ENCODE results near the gene SPATA20.
A peak's percentile ranks its signal among the peaks of the same experiment; 100 is the strongest.

DNA sequence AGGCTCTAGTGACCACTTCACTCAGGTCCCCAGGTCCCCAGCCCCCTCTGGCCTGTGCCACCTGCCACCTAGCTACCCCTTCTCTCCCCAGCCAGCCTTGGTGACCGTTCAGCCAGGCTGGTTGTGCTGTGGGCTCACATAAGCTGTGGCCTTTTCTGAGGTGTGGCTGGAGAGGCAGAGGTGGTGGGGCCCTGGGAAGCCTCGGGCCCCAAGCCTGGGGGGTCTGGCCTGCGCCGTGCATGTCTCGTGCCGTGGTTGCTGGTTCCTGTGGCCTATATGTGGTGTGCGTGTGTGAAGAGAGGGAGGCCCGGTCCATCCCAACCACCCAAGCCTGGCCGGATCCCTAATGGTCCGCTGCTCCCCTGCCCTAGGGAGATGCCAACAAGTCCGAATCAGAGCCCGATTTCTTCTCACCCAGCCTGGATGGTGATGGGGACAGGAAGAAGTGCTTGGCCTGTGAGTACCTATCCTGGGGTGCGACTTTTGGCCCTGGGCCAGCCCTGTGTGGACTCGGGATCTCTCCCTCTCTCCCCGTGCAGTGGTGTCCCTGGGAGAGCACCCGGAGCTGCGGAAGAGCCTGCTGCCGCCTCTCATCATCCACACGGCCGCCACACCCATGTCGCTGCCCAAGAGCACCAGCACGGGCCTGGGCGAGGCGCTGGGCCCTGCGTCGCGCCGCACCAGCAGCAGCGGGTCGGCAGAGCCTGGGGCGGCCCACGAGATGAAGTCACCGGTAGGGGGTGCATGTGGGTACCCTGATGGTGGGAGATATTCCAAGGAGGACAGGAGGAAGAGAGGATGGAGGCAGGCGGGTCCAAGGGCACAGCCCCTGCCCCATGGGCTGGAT, 49.4 kb downstream of the SPATA20 start:
- TF ChIP-seq, protein P1, sequence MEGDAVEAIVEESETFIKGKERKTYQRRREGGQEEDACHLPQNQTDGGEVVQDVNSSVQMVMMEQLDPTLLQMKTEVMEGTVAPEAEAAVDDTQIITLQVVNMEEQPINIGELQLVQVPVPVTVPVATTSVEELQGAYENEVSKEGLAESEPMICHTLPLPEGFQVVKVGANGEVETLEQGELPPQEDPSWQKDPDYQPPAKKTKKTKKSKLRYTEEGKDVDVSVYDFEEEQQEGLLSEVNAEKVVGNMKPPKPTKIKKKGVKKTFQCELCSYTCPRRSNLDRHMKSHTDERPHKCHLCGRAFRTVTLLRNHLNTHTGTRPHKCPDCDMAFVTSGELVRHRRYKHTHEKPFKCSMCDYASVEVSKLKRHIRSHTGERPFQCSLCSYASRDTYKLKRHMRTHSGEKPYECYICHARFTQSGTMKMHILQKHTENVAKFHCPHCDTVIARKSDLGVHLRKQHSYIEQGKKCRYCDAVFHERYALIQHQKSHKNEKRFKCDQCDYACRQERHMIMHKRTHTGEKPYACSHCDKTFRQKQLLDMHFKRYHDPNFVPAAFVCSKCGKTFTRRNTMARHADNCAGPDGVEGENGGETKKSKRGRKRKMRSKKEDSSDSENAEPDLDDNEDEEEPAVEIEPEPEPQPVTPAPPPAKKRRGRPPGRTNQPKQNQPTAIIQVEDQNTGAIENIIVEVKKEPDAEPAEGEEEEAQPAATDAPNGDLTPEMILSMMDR (IDR thresholded peaks at IDR 0.05): peak in 1 of 6 experiments; percentile 21
- TF ChIP-seq POLR2A (IDR thresholded peaks at IDR 0.05): no peak
